SIG-M5 treated with dmso at 0.1 percent for 504 hours (cell line): ENCODE data around the gene EPO.
"Not testable (repeated sequence)": the region's sequence is repeated elsewhere in the genome, so short reads cannot be mapped to it uniquely, and the experiment has no call there.

ENCODE experiments used
- DNase-seq: peaks from one replicate; lab custom pipeline; 2025; ENCODE audit not compliant: unreplicated experiment; lab: John Stamatoyannopoulos, UW

Gene EPO

DNA sequence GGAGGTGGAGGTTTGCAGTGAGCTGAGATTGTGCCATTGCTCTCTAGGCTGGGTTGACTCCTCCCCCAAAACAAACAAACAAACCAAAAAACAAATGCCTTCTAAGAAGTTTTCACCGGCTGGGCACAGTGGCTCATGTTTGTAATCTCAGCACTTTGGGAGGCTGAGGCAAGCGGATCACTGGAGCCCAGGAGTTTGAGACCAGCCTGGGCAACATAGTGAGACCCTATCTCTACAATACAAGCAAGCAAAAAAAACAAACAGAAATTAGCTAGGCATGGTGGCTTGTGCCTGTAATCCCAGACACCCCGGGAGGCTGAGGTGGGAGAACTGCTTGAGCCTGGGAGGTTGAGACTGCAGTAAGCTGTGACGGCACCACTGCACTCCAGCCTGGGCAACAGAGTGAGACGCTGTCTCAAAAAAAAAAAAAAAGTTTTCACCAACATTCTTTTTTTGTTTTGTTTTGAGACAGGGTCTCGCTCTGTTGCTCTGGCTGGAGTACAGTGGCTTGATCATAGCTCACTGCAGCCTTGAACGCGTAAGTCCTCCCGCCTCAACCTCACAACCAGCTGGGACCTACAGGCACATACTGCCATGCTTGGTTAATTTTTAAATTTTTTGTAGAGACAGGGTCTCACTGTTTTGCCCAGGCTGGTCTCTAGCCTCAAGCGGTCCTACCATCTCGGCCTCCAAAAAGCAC is 11.8 kb downstream of the EPO start:
- DNase-seq: no peak

DNA sequence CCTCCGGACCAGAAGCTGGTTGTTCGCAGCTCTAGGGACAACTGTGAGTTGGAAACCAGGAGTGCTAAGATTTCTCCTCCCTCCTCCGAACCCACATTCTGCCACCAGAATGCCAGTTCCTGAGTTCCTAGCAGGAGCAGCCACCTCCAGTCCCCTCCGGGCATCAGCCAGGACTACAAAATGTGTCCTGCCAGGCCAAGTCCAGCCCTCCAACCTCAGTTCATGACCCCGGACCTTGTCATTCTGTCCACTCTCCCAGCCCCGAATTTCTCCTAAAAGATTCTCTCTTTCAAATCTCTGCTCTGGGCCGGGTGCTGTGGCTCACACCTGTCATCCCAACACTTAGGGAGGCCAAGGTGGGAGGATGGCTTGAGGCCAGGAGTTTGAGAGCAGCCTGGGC is 15.5 kb downstream of the EPO start:
- DNase-seq: no peak

DNA sequence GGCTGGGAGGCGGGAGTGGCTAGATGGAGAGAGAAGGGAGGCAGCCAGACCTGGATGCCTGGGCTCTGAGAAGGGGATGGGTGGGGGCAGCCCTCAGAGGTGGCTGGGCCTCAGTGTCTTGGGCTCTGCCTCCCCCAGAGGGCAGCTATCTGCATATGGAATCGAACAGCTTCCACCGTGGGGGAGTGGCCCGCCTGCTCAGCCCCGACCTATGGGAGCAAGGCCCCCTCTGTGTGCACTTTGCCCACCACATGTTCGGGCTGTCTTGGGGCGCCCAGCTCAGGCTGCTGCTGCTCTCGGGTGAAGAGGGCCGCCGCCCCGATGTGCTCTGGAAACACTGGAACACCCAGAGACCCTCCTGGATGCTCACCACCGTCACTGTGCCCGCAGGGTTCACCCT is 16.4 kb downstream of the EPO start:
- DNase-seq: no peak

DNA sequence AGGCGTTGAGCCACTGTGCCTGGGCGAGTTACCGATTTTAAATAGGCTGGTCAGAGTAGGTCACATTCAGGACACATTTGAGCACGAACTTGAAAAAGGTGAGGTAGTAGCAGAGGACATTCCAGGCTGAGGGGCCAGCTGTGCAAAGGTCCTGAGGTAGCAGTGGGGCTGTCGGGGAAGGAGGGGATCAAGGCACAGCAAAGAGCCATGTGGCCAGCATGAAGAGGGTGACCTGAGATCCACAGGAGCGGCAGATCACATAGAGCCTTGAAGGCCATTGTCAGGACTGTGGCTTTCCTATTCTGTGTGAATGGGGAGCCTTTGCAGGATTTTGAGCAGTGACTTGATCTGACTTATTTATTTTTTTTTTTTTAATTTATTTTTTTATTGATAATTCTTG is 19.7 kb downstream of the EPO start:
- DNase-seq: no peak

DNA sequence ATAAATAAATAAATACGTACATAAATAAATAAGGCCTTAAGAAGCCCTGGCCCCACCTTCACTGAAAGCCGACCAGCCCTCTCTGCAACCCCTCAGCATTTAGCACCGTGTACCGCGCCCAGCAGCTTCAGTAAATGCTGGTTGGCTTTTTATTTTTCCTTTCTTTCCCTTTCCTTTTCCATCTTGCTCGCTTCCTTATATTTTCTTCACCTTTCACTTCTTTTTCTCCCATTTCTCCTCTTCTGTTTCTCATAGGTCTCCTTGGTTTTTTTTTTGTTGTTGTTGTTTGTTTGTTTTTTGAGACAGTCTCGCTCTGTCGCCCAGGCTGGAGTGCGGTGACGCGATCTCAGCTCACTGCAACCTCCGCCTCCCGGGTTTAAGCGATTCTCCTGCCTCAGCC is 24.3 kb downstream of the EPO start:
- DNase-seq: no peak

DNA sequence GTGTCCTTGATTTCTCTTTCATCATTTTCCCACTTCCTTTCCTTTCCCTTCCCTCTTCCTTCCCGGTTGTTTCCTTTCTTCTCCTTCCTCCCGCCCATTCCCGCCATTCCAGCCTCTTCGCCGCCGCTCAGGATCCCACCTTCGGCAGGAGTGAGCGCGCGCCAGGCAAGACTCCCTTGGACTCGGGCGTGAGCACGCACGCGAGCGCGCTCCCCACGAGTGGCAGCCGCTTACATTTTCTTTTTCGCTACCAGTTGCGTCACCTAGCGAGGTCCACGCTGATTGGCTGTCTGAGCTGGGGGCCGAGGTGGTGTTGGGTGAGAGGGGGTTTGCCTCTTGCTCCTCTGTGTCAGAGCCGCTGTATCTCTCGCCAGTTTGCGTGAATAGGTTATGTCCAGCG is 24.9 kb downstream of the EPO start:
- DNase-seq: no peak

DNA sequence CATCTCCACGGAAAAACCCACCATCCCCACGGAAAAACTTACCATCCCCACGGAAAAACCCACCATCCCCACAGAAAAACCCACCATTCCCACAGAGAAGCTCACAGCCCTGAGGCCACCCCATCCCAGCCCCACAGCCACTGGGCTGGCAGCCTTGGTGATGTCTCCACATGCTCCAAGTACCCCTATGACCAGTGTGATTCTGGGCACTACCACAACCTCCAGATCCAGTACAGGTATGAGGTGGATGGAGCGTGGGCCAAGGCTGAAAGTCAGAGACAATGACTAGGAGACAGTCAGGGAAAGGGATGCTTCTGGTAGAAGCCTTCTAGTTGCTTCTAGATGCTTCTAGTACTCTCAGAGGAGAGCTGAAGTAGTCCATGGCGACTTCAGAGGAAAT is 32.7 kb downstream of the EPO start:
- no peak for DNase-seq

DNA sequence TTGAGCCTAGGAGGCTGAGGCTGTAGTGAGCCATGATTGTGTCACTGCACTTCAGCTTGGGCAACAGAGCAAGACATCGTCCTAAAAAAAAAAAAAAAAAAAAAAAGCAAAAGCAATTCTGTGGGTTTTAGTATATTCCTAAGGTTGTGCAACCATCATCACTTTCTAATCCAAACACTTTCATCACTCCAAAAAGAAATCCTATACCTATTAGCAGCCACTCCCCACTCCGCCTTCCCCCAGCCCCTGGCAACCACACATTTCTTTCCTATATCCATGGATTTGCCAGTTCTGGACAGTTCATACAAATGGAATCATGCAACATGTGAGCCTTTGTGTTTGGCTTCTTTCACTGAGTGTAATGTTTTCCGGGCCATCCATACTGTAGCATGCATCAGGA is 33.5 kb downstream of the EPO start:
- DNase-seq: no peak

DNA sequence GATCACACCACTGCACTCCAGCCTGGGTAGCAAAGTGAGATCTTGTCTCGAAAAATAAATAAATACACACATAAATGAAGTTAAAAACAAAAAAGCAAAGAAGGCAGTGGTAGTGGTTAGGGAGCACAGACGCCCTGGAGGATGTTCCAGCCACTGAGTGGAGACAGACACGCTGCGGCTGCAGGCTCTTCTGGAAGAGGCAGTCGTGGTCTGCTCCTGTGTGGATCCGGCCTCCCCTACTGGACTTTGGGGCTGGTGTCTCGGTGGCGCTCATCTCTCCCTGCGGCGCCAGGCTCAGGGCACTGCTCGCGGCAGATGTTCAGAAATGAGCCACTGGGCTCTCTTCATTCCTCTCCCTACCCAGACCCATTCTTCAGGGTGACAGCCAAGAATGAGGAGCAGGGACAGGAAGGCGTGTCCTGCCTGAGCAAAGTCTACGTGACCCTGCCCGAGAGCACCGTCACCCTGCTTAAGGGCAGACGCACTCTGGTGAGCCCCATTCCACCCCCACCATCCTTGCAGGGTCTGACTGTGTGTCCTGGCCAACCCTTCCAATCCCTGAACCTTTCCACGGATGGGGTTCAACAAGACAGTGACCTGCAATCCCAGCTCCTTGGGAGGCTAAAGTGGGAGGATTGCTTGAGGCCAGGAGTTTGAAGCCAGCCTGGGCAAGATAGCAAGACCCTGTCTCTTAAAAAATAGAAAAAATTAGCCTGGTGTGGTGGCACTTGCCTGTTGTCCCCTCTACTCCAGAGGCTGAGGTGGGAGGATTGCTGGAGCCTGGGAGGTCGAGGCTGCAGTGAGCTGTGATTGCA is 39.3 kb downstream of the EPO start:
- DNase-seq: no peak

DNA sequence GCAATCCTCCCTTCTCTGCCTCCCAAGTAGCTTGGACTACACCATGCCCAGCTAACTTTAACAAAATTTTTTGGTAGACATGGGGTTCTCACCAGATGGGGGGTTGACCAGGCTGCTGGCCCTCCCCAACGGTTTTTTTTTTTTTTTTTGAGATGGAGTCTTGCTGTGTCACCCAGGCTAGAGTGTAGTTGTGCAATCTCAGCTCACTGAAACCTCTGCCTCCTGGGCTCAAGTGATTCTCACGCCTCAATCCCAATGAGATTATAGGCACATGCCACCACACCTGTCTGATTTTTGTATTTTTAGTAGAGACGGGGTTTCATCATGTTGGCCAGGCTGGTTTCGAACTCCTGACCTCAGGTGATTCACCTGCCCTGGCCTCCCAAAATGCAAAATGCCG is 42.6 kb downstream of the EPO start:
- DNase-seq: not testable (repeated sequence)

DNA sequence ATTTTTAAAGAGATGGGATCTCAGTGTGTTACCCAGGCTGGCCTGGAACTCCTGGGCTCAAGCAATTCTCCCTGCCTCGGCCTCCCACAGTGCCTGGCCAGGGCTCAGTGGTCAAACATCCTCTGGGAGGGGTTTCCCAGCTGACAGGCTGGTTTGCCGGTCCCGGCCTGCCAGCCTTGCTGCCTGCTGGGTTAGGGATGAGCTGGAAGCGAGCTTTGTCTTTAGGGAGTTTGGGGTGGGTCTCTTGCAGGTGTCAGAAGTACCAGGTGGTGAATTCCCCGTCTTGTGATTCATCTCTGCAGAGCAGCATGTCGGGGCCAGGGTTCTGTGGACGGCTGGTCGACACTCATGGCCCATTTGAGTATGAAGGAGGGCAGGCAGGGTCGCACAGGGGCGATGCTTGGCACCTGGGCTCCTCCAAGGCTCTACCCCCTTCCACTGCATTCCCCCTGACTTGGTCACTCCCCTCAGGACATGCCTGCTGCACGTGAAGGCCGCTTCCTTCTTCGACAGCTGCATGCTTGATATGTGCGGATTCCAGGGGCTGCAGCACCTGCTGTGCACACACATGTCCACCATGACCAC is 43.4 kb downstream of the EPO start:
- DNase-seq: no peak

DNA sequence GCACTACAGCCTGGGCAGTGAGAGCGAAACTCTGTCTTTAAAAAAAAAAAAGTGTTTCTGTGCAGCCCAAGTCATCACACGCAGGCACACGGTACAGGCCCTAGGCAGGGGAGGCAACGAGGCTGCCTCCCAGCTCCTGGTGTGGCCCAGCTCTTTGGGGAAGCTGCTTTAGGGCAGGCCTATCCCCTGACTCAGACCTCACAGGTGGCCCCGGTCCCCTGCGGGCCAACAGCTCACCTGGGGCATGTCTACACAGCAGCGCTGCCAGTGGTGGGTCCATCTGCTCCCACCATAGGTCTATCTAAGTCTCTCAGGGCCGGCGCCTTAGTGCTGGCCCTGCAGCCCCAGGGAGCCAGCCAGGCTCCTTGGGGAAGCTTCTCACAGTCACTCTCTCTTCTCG is 44.6 kb downstream of the EPO start:
- no peak for DNase-seq

DNA sequence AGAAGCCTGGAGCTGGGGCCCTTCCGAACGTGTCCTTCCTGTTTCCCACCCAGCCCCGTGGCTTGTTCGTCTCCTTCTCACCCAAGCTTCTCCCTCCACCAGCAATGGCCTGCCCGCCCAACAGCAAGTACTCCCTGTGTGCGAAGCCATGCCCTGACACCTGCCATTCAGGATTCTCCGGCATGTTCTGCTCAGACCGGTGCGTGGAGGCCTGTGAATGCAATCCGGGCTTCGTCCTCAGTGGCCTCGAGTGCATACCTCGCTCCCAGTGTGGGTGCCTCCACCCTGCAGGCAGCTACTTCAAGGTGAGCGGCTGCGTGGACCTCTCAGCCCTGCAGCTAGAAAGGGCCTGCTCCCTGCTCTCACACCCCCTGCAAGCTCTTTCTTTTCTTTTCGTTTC is 45.0 kb downstream of the EPO start:
- no peak for DNase-seq

DNA sequence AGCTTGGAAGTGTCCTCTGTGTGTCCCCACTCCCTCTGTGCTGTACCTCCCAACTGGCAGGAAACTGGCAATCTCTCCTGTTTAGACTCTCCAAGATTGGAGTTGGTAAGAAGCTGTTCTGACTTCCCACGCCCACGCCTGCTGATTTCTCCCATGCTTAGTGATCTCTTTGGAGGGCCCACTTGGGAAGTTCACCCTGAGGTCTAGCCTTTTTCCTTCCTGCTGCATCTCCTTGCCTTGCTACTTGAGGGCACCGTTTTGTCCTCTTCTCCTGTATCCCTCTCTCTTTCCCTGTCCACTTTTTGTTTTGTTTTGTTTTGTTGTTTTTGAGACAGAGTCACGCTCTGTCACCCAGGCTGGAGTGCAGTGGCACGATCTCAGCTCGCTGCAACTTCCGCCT is 48.5 kb downstream of the EPO start:
- DNase-seq: no peak
